ENCODE measurements around the gene PSMB10. TPM values are rescaled to one million over a fixed set of nuclear protein-coding genes. Genes with fewer than 3 reads are reported as not detected.

The PSMB10 gene
- total and polyA plus RNA-seq, 2 donors (not counting 3 experiments of a cell fraction or from before 2014, with no cell fraction given) = 40.8 to 54.7 TPM

DNA sequence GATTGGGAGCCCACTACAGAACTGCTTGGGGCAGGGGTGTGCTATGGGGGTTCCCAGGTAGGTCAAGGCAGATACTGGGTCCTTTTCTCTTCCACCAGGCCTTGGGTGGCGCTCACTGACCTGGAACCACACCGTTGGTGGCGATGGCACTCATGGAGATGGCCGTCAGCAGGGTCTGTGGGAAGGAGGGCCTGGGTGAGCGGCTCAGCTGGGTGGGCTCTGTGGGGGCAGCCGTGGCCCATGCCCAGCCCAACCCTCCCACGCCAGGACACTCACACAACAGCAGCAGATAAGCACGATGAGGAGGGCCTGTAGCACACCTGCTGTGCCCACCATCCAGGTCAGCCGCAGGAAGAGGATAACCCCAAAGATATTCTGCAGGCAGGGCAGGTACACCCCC is 21.0 kb upstream of the PSMB10 start:
- CTCF ChIA-PET = no interaction called here
- Histone ChIP-seq H3K27me3 (ENCODE audit: control insufficient read depth in 2 of 2, insufficient read depth in 2 of 2, low read length in 2 of 2) (no peaks in the 10 kb centered on the region), H3K36me3 (ENCODE audit: control insufficient read depth in 2 of 2, extremely low read depth in 1 of 2, insufficient read depth in 2 of 2, low read length in 2 of 2) (peaks cover 17 to 61% of the 10 kb centered on the region in 2 experiments), H2AFZ (ENCODE audit: low read depth, low read length) (no peak overlapping the region), H4K20me1 (replicated peaks; ENCODE audit: control insufficient read depth, extremely low read depth, insufficient read depth, low read length) (no peaks in the 10 kb centered on the region), H3K4me2 (ENCODE audit: insufficient read depth, low read length) (no peak overlapping the region), H3K4me3 (replicated peaks in 1 of 3; ENCODE audit: insufficient read depth in 1 of 3, low read depth in 1 of 3, low read length in 3 of 3) (no peak overlapping the region), H3K79me2 (ENCODE audit: control insufficient read depth, insufficient read depth, low read length) (peaks cover 2% of the 10 kb centered on the region), H3K4me1 (ENCODE audit: control insufficient read depth, extremely low read depth, insufficient read depth, low read length) (no peaks in the 10 kb centered on the region), H3K9ac (replicated peaks; ENCODE audit: extremely low read depth, insufficient read depth, low read length) (no peak overlapping the region), H3K9me3 (replicated peaks; ENCODE audit: control insufficient read depth, insufficient read depth, low read length) (no peaks in the 10 kb centered on the region), H3K9me1 (replicated peaks; ENCODE audit: control insufficient read depth, extremely low read depth, insufficient read depth, low read length) (no peaks in the 10 kb centered on the region), H3K27ac (ENCODE audit: insufficient read depth, low read depth, low read length) (no peak overlapping the region)
- DNase-seq (ENCODE audit: low read depth, low spot score) (no peak), FAIRE-seq (no peak)
- POLR2A ChIA-PET = interaction anchor here (0.7 kb wide), 1 partner anchor 223 kb away, joined by 4 read pairs; no protein-coding TSS in a partner anchor
- intact Hi-C loops (cut with micrococcal nuclease) (no loop called here), dilution Hi-C loops (cut with MboI; ENCODE audit: extremely low pct_ligation_motif_present, low sequenced_read_pairs) (no loop called here)
- no TSS peak for BruUV-seq (replicated peaks)
- TF ChIP-seq POLR2A (IDR thresholded peaks at IDR 0.05; ENCODE audit: low read depth, low read length) (no peak), EZH2 (IDR thresholded peaks at IDR 0.05; ENCODE audit: borderline replicate concordance, low read depth, low read length, severe bottlenecking) (no peak), GATA2 (IDR thresholded peaks at IDR 0.05; ENCODE audit: insufficient read depth, insufficient read length, low read depth, low read length) (no peak), POLR2AphosphoS5 (IDR thresholded peaks at IDR 0.05; ENCODE audit: insufficient read depth, low read depth, low read length) (no peak), MYC (IDR thresholded peaks at IDR 0.05; ENCODE audit: low read depth, low read length) (no peak), JUN (IDR thresholded peaks at IDR 0.05; ENCODE audit: borderline replicate concordance, insufficient read depth, insufficient read length, low read depth) (no peak), FOS (IDR thresholded peaks at IDR 0.05; ENCODE audit: borderline replicate concordance, insufficient read depth, low read length) (no peak)
- TF ChIP-seq, protein P1, sequence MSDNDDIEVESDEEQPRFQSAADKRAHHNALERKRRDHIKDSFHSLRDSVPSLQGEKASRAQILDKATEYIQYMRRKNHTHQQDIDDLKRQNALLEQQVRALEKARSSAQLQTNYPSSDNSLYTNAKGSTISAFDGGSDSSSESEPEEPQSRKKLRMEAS (IDR thresholded peaks at IDR 0.05; ENCODE audit: insufficient read depth, insufficient read length) = no peak
- TF ChIP-seq, protein P2, sequence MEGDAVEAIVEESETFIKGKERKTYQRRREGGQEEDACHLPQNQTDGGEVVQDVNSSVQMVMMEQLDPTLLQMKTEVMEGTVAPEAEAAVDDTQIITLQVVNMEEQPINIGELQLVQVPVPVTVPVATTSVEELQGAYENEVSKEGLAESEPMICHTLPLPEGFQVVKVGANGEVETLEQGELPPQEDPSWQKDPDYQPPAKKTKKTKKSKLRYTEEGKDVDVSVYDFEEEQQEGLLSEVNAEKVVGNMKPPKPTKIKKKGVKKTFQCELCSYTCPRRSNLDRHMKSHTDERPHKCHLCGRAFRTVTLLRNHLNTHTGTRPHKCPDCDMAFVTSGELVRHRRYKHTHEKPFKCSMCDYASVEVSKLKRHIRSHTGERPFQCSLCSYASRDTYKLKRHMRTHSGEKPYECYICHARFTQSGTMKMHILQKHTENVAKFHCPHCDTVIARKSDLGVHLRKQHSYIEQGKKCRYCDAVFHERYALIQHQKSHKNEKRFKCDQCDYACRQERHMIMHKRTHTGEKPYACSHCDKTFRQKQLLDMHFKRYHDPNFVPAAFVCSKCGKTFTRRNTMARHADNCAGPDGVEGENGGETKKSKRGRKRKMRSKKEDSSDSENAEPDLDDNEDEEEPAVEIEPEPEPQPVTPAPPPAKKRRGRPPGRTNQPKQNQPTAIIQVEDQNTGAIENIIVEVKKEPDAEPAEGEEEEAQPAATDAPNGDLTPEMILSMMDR (IDR thresholded peaks at IDR 0.05; ENCODE audit: extremely low read depth in 1 of 2, insufficient read depth in 1 of 2, low read depth in 1 of 2, low read length in 2 of 2) = no peak

Measured in endothelial cell of umbilical vein (primary cell).